ENCODE results near the gene UGT1A4.

UGT1A4 gene

DNA sequence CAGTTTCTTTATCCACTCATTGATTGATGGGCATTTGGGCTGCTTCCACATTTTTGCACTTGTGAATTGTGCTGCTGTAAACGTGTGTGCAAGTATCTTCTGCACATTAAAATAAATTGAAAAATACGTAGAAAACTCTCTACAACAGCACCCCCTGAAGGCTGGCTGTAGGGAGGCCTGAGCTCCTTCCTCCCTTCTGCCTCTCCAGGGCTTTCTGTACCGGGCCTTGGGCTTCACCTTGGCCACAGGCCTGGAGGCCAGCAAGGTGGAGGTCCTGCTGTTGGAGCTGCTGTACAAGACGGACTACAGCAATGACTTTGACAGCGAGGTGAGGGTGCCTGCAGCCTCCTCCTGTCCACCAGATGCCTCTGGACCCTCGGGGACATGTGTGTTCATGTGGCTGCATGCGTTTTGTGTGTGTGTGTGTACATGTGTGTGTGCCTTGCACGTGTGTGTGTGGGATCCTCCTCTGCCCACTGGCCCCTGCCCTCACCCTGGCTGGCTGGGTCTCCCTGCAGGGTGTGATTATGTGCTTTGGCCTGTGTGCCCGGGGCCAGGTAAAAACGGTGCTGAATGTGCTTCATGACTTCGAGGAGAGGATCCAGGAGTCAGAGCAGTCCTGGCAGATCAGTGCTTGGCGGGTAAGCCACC lies 88.8 kb downstream of the UGT1A4 start:
- no peak overlapping the region for H3K27ac ChIP-seq
- no peaks in the 10 kb centered on the region for H3K36me3 ChIP-seq (ENCODE audit: insufficient read depth)
- no peaks in the 10 kb centered on the region for H3K27me3 ChIP-seq (ENCODE audit: insufficient read depth, low read depth)
- TF ChIP-seq, protein P1, sequence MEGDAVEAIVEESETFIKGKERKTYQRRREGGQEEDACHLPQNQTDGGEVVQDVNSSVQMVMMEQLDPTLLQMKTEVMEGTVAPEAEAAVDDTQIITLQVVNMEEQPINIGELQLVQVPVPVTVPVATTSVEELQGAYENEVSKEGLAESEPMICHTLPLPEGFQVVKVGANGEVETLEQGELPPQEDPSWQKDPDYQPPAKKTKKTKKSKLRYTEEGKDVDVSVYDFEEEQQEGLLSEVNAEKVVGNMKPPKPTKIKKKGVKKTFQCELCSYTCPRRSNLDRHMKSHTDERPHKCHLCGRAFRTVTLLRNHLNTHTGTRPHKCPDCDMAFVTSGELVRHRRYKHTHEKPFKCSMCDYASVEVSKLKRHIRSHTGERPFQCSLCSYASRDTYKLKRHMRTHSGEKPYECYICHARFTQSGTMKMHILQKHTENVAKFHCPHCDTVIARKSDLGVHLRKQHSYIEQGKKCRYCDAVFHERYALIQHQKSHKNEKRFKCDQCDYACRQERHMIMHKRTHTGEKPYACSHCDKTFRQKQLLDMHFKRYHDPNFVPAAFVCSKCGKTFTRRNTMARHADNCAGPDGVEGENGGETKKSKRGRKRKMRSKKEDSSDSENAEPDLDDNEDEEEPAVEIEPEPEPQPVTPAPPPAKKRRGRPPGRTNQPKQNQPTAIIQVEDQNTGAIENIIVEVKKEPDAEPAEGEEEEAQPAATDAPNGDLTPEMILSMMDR (conservative IDR thresholded peaks at IDR 0.05; ENCODE audit: low read depth, low read length), result no peak
- no peak overlapping the region for H3K4me3 ChIP-seq (IDR thresholded peaks at IDR 0.05; ENCODE audit: insufficient read depth, low read depth, low read length)
- H3K4me2 ChIP-seq, result no peak overlapping the region
- no peak overlapping the region for H3K9ac ChIP-seq
- H2AFZ ChIP-seq (ENCODE audit: low read depth), result no peak overlapping the region
- no peaks in the 10 kb centered on the region for H3K4me1 ChIP-seq (ENCODE audit: low read depth, poor library complexity, severe bottlenecking)
- no peaks in the 10 kb centered on the region for H4K20me1 ChIP-seq (ENCODE audit: insufficient read depth)
- H3K79me2 ChIP-seq (ENCODE audit: insufficient read depth, low read depth), result no peaks in the 10 kb centered on the region

GRCh38 chr2:233807966-233808935 lies 89.7 kb downstream of the UGT1A4 start:
- no peak overlapping the region for H3K9ac ChIP-seq
- no peak overlapping the region for H3K27ac ChIP-seq
- no peak overlapping the region for H2AFZ ChIP-seq (ENCODE audit: low read depth)
- no peak overlapping the region for H3K4me3 ChIP-seq (IDR thresholded peaks at IDR 0.05; ENCODE audit: insufficient read depth, low read depth, low read length)
- no peaks in the 10 kb centered on the region for H3K79me2 ChIP-seq (ENCODE audit: insufficient read depth, low read depth)
- H3K4me2 ChIP-seq, result no peak overlapping the region
- H3K36me3 ChIP-seq (ENCODE audit: insufficient read depth), result no peaks in the 10 kb centered on the region
- no peaks in the 10 kb centered on the region for H3K27me3 ChIP-seq (ENCODE audit: insufficient read depth, low read depth)
- no peaks in the 10 kb centered on the region for H4K20me1 ChIP-seq (ENCODE audit: insufficient read depth)
- TF ChIP-seq, protein P1 (conservative IDR thresholded peaks at IDR 0.05; ENCODE audit: low read depth, low read length), result no peak
- H3K4me1 ChIP-seq (ENCODE audit: low read depth, poor library complexity, severe bottlenecking), result no peaks in the 10 kb centered on the region

DNA sequence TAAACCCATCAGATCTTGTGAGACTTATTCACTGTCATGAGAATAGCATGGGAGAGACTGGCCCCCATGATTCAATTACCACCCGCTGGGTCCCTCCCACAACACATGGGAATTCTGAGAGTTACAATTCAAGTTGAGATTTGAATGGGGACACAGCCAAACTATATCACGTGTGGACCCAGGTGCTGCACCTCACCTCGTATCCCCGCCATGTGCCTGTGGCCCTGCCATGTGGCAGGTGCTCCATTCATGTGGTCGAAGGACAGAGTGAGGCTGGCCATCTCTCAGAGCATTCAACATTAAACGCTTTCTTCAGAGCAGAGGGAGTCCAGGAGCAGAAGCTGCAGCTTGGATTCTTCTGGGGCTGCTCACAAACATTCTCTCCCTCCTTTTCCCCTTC lies 91.8 kb downstream of the UGT1A4 start:
- H2AFZ ChIP-seq (ENCODE audit: low read depth), result no peak overlapping the region
- no peak overlapping the region for H3K4me3 ChIP-seq (IDR thresholded peaks at IDR 0.05; ENCODE audit: insufficient read depth, low read depth, low read length)
- no peak overlapping the region for H3K9ac ChIP-seq
- H3K79me2 ChIP-seq (ENCODE audit: insufficient read depth, low read depth), result no peaks in the 10 kb centered on the region
- H3K4me2 ChIP-seq, result no peak overlapping the region
- no peaks in the 10 kb centered on the region for H3K4me1 ChIP-seq (ENCODE audit: low read depth, poor library complexity, severe bottlenecking)
- H3K27ac ChIP-seq, result no peak overlapping the region
- no peaks in the 10 kb centered on the region for H3K36me3 ChIP-seq (ENCODE audit: insufficient read depth)
- TF ChIP-seq, protein P1 (conservative IDR thresholded peaks at IDR 0.05; ENCODE audit: low read depth, low read length), result no peak
- H4K20me1 ChIP-seq (ENCODE audit: insufficient read depth), result no peaks in the 10 kb centered on the region
- no peaks in the 10 kb centered on the region for H3K27me3 ChIP-seq (ENCODE audit: insufficient read depth, low read depth)

GRCh38 chr2:233811087-233811486 lies 92.6 kb downstream of the UGT1A4 start:
- Histone ChIP-seq H3K4me2 (no peak overlapping the region), H3K79me2 (ENCODE audit: insufficient read depth, low read depth) (no peaks in the 10 kb centered on the region), H3K27ac (no peak overlapping the region), H2AFZ (ENCODE audit: low read depth) (no peak overlapping the region), H3K36me3 (ENCODE audit: insufficient read depth) (no peaks in the 10 kb centered on the region), H3K9ac (no peak overlapping the region), H4K20me1 (ENCODE audit: insufficient read depth) (no peaks in the 10 kb centered on the region), H3K4me1 (ENCODE audit: low read depth, poor library complexity, severe bottlenecking) (no peaks in the 10 kb centered on the region), H3K4me3 (IDR thresholded peaks at IDR 0.05; ENCODE audit: insufficient read depth, low read depth, low read length) (no peak overlapping the region), H3K27me3 (ENCODE audit: insufficient read depth, low read depth) (no peaks in the 10 kb centered on the region)
- TF ChIP-seq, protein P1 (conservative IDR thresholded peaks at IDR 0.05; ENCODE audit: low read depth, low read length), result no peak
